Hepatocyte (in vitro differentiated cells): ENCODE measurements around the gene SLC12A8. TPM values are rescaled to one million over a fixed set of nuclear protein-coding genes. Genes with fewer than 3 reads are reported as not detected.

Source experiments
- DNase-seq: peaks from one replicate; pipeline ENCODE4 v3.0.0-alpha.2; 2016; ENCODE audit warnings: low spot score
- H2AFZ ChIP-seq: fragments of 200-600 bp; sonication (generic); 2 replicates; pipeline ENCODE4 v1.6.0; 2016; ENCODE audit warnings: antibody characterized with exemption, mild to moderate bottlenecking
- H3K27ac ChIP-seq: fragments of 200-600 bp; sonication (generic); 2 replicates; pipeline ENCODE4 v1.5.1; 2016; ENCODE audit warnings: mild to moderate bottlenecking
- H3K27me3 ChIP-seq: fragments of 200-600 bp; sonication (generic); 2 replicates; pipeline ENCODE4 v1.6.1; 2016
- H3K36me3 ChIP-seq: fragments of 200-600 bp; sonication (generic); replicated peaks from 2 replicates; pipeline ENCODE4 v1.5.1; 2016; ENCODE audit warnings: low read depth; ENCODE audit not compliant: insufficient read depth
- H3K4me1 ChIP-seq: fragments of 200-600 bp; sonication (generic); 2 replicates; pipeline ENCODE4 v1.5.1; 2016; ENCODE audit warnings: mild to moderate bottlenecking, moderate library complexity; ENCODE audit not compliant: insufficient read depth
- H3K4me2 ChIP-seq: fragments of 200-600 bp; sonication (generic); 2 replicates; pipeline ENCODE4 v1.6.0; 2016
- H3K4me3 ChIP-seq: fragments of 200-600 bp; sonication (generic); 2 replicates; pipeline ENCODE4 v1.5.1; 2016; ENCODE audit warnings: mild to moderate bottlenecking
- H3K79me2 ChIP-seq: fragments of 200-600 bp; sonication (generic); 2 replicates; pipeline ENCODE4 v1.6.0; 2017; ENCODE audit warnings: mild to moderate bottlenecking
- H3K9me2 ChIP-seq: fragments of 200-600 bp; sonication (generic); replicated peaks from 2 replicates; pipeline ENCODE4 v1.6.0; 2017; ENCODE audit warnings: mild to moderate bottlenecking; ENCODE audit not compliant: insufficient read depth
- H3K9me3 ChIP-seq: fragments of 200-600 bp; sonication (generic); 2 replicates; pipeline ENCODE4 v1.5.1; 2016; ENCODE audit warnings: low read depth, mild to moderate bottlenecking
- H4K20me1 ChIP-seq: fragments of 200-600 bp; sonication (generic); 2 replicates; pipeline ENCODE4 v1.6.0; 2016; ENCODE audit warnings: mild to moderate bottlenecking; ENCODE audit not compliant: insufficient read depth, poor library complexity, severe bottlenecking
- EZH2 ChIP-seq: fragments of 200-600 bp; sonication (generic); IDR thresholded peaks from 2 replicates; pipeline ENCODE4 v1.6.1; 2016; ENCODE audit warnings: antibody characterized with exemption, mild to moderate bottlenecking, borderline replicate concordance
- EZH2phosphoT487 ChIP-seq: fragments of 200-600 bp; sonication (generic); IDR thresholded peaks from one replicate; pipeline ENCODE4 v1.6.1; 2018; ENCODE audit warnings: antibody characterized with exemption, mild to moderate bottlenecking, low read depth, moderate library complexity; ENCODE audit not compliant: unreplicated experiment, severe bottlenecking
- WGBS: methylation state at CpG from one replicate; pipeline ENCODE4 v1.1.6; 2016; ENCODE audit warnings: low lambda C conversion rate; ENCODE audit errors: missing lambda C conversion rate; 5-methylcytosine and 5-hydroxymethylcytosine counted together
- polyA plus RNA-seq: library from polyadenylated mRNA; unstranded; fragments of >200 nt; fragmentation: Nextera tagmentation; extraction: Ambion mirVana; gene quantifications from 2 replicates; pipeline ENCODE4 v1.2.1, GENCODE V29; 2016
- total RNA-seq: library from RNA; depleted of rRNA; stranded (reverse); fragments of >200 nt; gene quantifications from 2 replicates; pipeline ENCODE4 v1.2.3, GENCODE V29; 2014
- TF ChIP-seq, protein P1 (sequence below): fragments of 200-600 bp; sonication (generic); IDR thresholded peaks from 2 replicates; pipeline ENCODE4 v1.5.1; 2016; ENCODE audit warnings: antibody characterized with exemption, mild to moderate bottlenecking; ENCODE audit not compliant: poor library complexity

The SLC12A8 gene
- total and polyA plus RNA-seq, 2 experiments from 2014 or later = 18.9 to 20.0 TPM

DNA sequence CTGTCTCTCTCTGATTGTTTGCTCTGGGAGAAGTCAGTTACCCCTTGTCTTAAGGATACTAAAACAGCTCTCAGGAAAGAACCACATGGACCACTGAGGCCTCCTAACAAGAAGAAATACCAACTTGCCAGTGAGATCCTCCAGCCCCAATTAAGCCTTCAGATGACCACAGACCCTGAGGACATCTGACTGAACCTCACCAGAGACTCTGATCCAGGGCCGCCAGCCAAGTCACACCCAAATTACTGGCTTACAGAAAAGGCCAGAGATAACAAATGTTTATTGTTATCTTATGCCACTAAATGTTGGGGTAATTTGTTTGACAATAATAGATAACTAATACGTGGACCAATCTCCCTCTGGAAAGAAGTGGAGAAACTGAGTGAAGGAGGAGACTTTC is 40.2 kb downstream of the SLC12A8 start:
- 84% methylated on average over 2 of the region's 2 CpGs for WGBS

DNA sequence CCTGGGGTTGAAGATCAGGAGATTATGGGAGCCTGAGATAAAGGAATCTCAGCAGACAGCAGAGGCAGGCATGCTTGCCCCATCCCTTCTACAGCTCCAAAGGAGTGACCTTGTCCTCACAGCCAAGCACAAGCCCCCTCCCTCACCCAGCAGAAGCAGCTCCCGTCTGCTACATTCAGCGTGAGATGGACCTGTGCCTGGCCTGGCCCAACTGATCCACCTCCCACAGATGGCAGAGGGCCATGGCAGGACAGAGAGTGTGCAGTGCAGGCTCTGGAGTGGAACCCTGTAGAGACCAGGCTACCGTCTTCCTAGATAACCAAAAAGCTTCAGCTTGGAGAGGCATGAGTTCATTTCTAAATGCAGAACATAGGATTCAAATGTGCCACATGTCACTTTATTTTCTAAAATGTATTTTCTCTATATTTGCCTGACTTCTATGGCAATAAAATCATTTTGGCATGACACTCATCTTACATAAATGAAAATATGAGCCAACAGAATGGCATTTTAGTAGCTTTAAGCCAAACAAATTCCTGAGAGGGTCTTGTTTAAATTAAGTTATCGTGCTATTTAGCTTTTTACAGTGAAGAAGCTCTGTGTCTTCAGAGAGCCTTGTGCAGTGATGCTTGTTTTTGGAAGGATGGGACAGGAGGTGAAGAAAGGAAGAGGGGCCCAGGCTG is 43.7 kb downstream of the SLC12A8 start:
- 86% methylated on average over 4 of the region's 4 CpGs for WGBS
- Histone ChIP-seq H3K4me1 (peaks cover 10% of the 10 kb centered on the region), H3K9me2 (no peaks in the 10 kb centered on the region), H2AFZ (no peak overlapping the region), H3K4me3 (no peak overlapping the region), H3K27me3 (no peaks in the 10 kb centered on the region), H3K36me3 (no peaks in the 10 kb centered on the region), H4K20me1 (no peaks in the 10 kb centered on the region), H3K4me2 (no peak overlapping the region), H3K9me3 (no peaks in the 10 kb centered on the region), H3K27ac (no peak overlapping the region), H3K79me2 (no peaks in the 10 kb centered on the region)
- no peak for TF ChIP-seq EZH2
- TF ChIP-seq, protein P1, sequence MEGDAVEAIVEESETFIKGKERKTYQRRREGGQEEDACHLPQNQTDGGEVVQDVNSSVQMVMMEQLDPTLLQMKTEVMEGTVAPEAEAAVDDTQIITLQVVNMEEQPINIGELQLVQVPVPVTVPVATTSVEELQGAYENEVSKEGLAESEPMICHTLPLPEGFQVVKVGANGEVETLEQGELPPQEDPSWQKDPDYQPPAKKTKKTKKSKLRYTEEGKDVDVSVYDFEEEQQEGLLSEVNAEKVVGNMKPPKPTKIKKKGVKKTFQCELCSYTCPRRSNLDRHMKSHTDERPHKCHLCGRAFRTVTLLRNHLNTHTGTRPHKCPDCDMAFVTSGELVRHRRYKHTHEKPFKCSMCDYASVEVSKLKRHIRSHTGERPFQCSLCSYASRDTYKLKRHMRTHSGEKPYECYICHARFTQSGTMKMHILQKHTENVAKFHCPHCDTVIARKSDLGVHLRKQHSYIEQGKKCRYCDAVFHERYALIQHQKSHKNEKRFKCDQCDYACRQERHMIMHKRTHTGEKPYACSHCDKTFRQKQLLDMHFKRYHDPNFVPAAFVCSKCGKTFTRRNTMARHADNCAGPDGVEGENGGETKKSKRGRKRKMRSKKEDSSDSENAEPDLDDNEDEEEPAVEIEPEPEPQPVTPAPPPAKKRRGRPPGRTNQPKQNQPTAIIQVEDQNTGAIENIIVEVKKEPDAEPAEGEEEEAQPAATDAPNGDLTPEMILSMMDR = no peak
- no peak for TF ChIP-seq EZH2phosphoT487
- no peak for DNase-seq

More for the DNA sequence above, 40.2 kb downstream of the SLC12A8 start:
- Histone ChIP-seq H3K79me2 (no peaks in the 10 kb centered on the region), H3K9me3 (no peaks in the 10 kb centered on the region), H3K4me1 (no peaks in the 10 kb centered on the region), H3K9me2 (no peaks in the 10 kb centered on the region), H3K36me3 (no peaks in the 10 kb centered on the region), H3K4me2 (no peak overlapping the region), H2AFZ (no peak overlapping the region), H4K20me1 (no peaks in the 10 kb centered on the region), H3K4me3 (no peak overlapping the region), H3K27ac (no peak overlapping the region), H3K27me3 (no peaks in the 10 kb centered on the region)
- DNase-seq = no peak
- TF ChIP-seq EZH2phosphoT487 = no peak
- TF ChIP-seq, protein P1 = no peak
- no peak for TF ChIP-seq EZH2

DNA sequence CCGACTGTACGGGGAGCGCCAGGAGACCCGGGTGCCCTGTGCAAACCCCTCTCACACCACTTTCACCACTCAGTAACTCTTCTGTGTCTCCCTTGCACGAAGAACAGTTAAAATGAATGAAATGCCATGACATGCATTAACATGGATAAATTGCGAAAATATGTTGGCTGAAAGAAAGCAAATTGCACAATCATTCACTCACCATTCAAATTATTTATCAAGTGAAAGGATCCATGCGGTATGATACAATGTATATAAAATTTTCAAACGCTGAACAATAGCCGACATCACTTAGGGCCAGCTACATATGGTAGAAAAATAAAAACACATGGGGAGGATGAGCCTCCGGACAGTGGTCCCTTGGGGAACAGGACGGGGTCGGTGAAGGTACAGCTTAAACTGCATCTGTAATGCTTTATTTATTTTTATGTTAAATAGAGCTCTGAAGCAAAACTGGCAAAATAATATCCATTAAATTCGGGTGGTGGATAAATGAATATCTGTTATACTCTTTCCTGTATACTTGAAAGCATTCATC is 45.9 kb downstream of the SLC12A8 start:
- no peaks in the 10 kb centered on the region for H3K9me2 ChIP-seq
- 88% methylated on average over 13 of the region's 13 CpGs for WGBS
- H2AFZ ChIP-seq = no peak overlapping the region
- no peak overlapping the region for H3K4me3 ChIP-seq
- no peak overlapping the region for H3K27ac ChIP-seq
- no peaks in the 10 kb centered on the region for H3K27me3 ChIP-seq
- DNase-seq = no peak
- no peaks in the 10 kb centered on the region for H4K20me1 ChIP-seq
- H3K9me3 ChIP-seq = no peaks in the 10 kb centered on the region
- no peak overlapping the region for H3K4me2 ChIP-seq
- no peaks in the 10 kb centered on the region for H3K79me2 ChIP-seq
- no peak for TF ChIP-seq EZH2
- no peaks in the 10 kb centered on the region for H3K36me3 ChIP-seq
- H3K4me1 ChIP-seq = peaks cover 12% of the 10 kb centered on the region

DNA sequence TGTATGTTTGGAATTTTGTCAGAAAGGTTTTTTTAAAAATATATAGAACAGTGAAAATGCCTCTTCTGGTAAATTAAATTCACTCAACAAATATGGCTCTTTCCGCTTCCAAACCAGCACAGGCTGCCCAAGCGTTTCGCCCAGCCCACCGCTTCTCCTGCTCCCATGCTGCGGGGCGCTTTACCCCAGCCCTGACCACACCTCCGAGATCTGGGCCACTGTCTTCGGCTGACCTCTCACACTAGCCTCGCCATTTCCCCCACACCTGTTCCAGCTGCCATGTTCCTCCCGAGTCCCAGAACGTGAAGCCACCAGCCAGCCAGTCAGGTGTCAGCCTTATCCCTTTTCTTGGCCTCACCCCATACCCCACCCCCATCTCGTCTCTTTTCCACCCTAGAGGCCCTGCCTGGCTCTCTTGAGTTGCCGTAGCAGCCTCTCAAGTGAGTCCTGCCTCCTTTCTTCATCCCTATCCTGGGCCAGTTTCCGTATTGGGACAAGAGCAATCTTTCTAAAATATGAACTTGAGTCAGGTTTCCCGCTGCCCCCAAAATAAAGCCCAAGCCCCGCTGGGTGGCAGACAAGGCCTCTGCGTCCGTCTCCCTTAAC is 46.5 kb downstream of the SLC12A8 start:
- no peak overlapping the region for H2AFZ ChIP-seq
- no peaks in the 10 kb centered on the region for H3K9me2 ChIP-seq
- H3K79me2 ChIP-seq = no peaks in the 10 kb centered on the region
- WGBS = 98% methylated on average over 18 of the region's 18 CpGs
- no peak overlapping the region for H3K4me2 ChIP-seq
- no peaks in the 10 kb centered on the region for H3K36me3 ChIP-seq
- no peaks in the 10 kb centered on the region for H3K9me3 ChIP-seq
- H4K20me1 ChIP-seq = no peaks in the 10 kb centered on the region
- no peak overlapping the region for H3K4me3 ChIP-seq
- H3K4me1 ChIP-seq = peaks cover 12% of the 10 kb centered on the region
- TF ChIP-seq EZH2 (no peak), EZH2phosphoT487 (no peak)
- TF ChIP-seq, protein P1 = no peak
- no peak for DNase-seq
- H3K27ac ChIP-seq = no peak overlapping the region
- no peaks in the 10 kb centered on the region for H3K27me3 ChIP-seq
